PC-9 (cell line): ENCODE measurements around the gene CDC25A. TPM values are rescaled to one million over a fixed set of nuclear protein-coding genes. Genes with fewer than 3 reads are reported as not detected.

ENCODE experiments used
- BruUV-seq: library from RNA; stranded (reverse); fragments of 400-500 nt; replicated peaks from 2 replicates; lab custom pipeline; 2021; lab: Mats Ljungman, UMichigan
- CTCF ChIA-PET: fragments of 300-600 bp; sonication (Branson Sonifier 250); formaldehyde crosslinking; loops from one replicate; lab custom pipeline; 2022; ENCODE audit warnings: antibody characterized with exemption; lab: Charles Lee
- POLR2A ChIA-PET: fragments of 300-600 bp; sonication (Branson Sonifier 250); formaldehyde crosslinking; loops from one replicate; lab custom pipeline; 2022; ENCODE audit warnings: antibody characterized with exemption; ENCODE audit not compliant: unreplicated experiment; lab: Charles Lee
- DNase-seq, 2 experiments: peaks; one replicate each; pipeline versions ENCODE4 v3.0.0 to v3.0.0-alpha.2; 2015 to 2022; ENCODE audit warnings: mixed read lengths in 1 of 2
- H2AFZ ChIP-seq: fragments of 200-600 bp; sonication (generic); 2 replicates; pipeline ENCODE4 v1.8.1; 2017; ENCODE audit warnings: antibody characterized with exemption
- H3F3A ChIP-seq: fragments of 200-600 bp; sonication (generic); 2 replicates; pipeline ENCODE4 v1.8.1; 2017; ENCODE audit warnings: antibody characterized with exemption, mild to moderate bottlenecking, low read depth; ENCODE audit not compliant: insufficient read depth
- H3K27ac ChIP-seq: fragments of 200-600 bp; sonication (generic); 2 replicates; pipeline ENCODE4 v1.6.1; 2016; ENCODE audit warnings: mixed run types
- H3K27me3 ChIP-seq: fragments of 200-600 bp; sonication (generic); 2 replicates; pipeline ENCODE4 v1.6.1; 2016; ENCODE audit warnings: low read depth, mixed run types; ENCODE audit not compliant: insufficient read depth
- H3K36me3 ChIP-seq: fragments of 200-600 bp; sonication (generic); 2 replicates; pipeline ENCODE4 v1.6.1; 2016; ENCODE audit warnings: low read depth, mixed run types
- H3K4me1 ChIP-seq: fragments of 200-600 bp; sonication (generic); replicated peaks from 2 replicates; pipeline ENCODE4 v1.6.1; 2016; ENCODE audit warnings: mixed run types; ENCODE audit not compliant: insufficient read depth
- H3K4me2 ChIP-seq: fragments of 200-600 bp; sonication (generic); 2 replicates; pipeline ENCODE4 v1.6.1; 2017; ENCODE audit warnings: mixed run types
- H3K4me3 ChIP-seq: fragments of 200-600 bp; sonication (generic); 2 replicates; pipeline ENCODE4 v1.6.1; 2016; ENCODE audit warnings: mixed run types
- H3K79me2 ChIP-seq: fragments of 200-600 bp; sonication (generic); 2 replicates; pipeline ENCODE4 v1.6.1; 2017; ENCODE audit warnings: low read depth, mixed run types
- H3K9me2 ChIP-seq: fragments of 200-600 bp; sonication (generic); 2 replicates; pipeline ENCODE4 v1.8.1; 2017; ENCODE audit warnings: mild to moderate bottlenecking; ENCODE audit not compliant: insufficient read depth
- H3K9me3 ChIP-seq: fragments of 200-600 bp; sonication (generic); 2 replicates; pipeline ENCODE4 v1.8.1; 2016; ENCODE audit warnings: low read depth; ENCODE audit not compliant: insufficient read depth
- H4K20me1 ChIP-seq: fragments of 200-600 bp; sonication (generic); 2 replicates; pipeline ENCODE4 v1.8.1; 2017; ENCODE audit not compliant: insufficient read depth
- EZH2 ChIP-seq: fragments of 200-600 bp; sonication (generic); IDR thresholded peaks from 2 replicates; pipeline ENCODE4 v1.8.0; 2017; ENCODE audit warnings: antibody characterized with exemption, low read depth
- intact Hi-C: fragments of 100-400 bp; cut with micrococcal nuclease; formaldehyde crosslinking; loops from one replicate; pipeline ENCODE4 v1.10.0; 2022; ENCODE audit not compliant: unreplicated experiment
- total RNA-seq: library from RNA; stranded (reverse); gene quantifications from 2 replicates; pipeline ENCODE4 v1.2.3, GENCODE V29; 2021
- TF ChIP-seq, protein P1 (sequence below): fragments of 200-600 bp; sonication (generic); conservative IDR thresholded peaks from 2 replicates; pipeline ENCODE4 v1.6.1; 2017; ENCODE audit warnings: mixed run types, antibody characterized with exemption, mild to moderate bottlenecking, moderate library complexity

Gene CDC25A
- total RNA-seq, 1 experiment from 2014 or later = 9.7 TPM

DNA sequence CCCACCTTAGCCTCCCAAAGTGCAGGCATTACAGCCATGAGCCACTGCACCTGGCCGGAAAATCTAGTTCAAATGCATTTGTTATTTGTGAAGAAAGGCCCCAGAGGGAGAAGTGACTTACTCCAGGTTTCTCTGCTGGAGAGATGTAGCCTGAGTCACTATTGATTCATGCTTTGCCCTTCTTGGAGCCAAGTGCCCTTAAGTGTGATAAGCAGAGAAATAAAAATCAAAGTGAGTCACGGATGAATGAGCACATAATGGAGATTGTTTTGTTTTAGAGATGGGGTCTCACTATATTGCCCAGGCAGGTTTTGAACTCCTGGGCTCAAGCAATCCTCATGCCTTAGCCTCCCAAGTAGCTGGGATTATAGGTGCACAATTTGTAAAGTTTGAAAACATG, 33.1 kb downstream of the CDC25A start:
- ChIA-PET POLR2A (no interaction called here), CTCF (no interaction called here)
- Histone ChIP-seq H3F3A (peaks cover 32% of the 10 kb centered on the region; the same call in 1 of the 2 replicates), H3K4me1 (peaks cover 35% of the 10 kb centered on the region), H3K27ac (peak overlapping the region; percentile 53), H3K4me3 (no peak overlapping the region), H3K36me3 (no peaks in the 10 kb centered on the region), H3K9me3 (no peaks in the 10 kb centered on the region), H4K20me1 (no peaks in the 10 kb centered on the region), H3K79me2 (no peaks in the 10 kb centered on the region), H3K27me3 (no peaks in the 10 kb centered on the region), H3K9me2 (no peaks in the 10 kb centered on the region), H2AFZ (no peak overlapping the region), H3K4me2 (peak overlapping the region; percentile 34; the same call in 1 of the 2 replicates)
- intact Hi-C loops = loop anchor here (10.0 kb wide), 1 partner anchor 730 kb away; no protein-coding TSS in a partner anchor
- TF ChIP-seq EZH2 = no peak
- TF ChIP-seq, protein P1, sequence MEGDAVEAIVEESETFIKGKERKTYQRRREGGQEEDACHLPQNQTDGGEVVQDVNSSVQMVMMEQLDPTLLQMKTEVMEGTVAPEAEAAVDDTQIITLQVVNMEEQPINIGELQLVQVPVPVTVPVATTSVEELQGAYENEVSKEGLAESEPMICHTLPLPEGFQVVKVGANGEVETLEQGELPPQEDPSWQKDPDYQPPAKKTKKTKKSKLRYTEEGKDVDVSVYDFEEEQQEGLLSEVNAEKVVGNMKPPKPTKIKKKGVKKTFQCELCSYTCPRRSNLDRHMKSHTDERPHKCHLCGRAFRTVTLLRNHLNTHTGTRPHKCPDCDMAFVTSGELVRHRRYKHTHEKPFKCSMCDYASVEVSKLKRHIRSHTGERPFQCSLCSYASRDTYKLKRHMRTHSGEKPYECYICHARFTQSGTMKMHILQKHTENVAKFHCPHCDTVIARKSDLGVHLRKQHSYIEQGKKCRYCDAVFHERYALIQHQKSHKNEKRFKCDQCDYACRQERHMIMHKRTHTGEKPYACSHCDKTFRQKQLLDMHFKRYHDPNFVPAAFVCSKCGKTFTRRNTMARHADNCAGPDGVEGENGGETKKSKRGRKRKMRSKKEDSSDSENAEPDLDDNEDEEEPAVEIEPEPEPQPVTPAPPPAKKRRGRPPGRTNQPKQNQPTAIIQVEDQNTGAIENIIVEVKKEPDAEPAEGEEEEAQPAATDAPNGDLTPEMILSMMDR = no peak
- BruUV-seq = no TSS peak
- DNase-seq = peak; percentile 35 to 87

DNA sequence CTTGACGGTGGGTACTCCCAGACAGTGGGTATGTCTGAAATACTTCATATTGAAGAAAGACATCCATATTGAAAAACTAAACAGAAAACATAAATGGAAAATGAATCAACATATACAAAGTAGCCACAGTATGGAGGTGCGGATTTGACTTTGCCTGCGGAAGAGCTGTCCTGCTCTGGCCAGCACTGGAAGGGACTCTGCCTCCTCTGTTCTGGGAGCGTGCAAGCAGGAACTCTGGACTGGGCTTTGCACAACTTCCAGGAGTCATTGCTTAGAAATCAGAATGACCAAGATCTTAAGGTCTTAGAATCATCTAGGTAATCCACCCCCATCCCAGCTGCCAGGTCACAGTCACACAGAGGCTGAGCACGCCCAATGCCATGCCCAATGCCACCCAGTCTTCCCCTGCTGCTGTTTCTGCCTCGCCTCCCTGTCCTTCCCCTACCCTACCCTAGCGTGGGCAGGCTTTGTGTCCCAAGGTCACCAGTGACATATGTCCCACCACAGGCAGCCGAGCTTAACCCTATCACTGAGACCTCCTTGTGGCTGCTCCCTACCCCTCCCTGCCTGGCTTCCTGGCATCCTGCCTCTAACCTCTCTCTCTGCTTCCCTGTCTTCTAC, 36.3 kb downstream of the CDC25A start:
- CTCF ChIA-PET = interaction anchor here (0.9 to 2.1 kb wide), 7 partner anchors 65 to 630 kb away, joined by 3 to 11 read pairs (median 5); no protein-coding TSS in a partner anchor
- peaks cover 23% of the 10 kb centered on the region; the same call in 1 of the 2 replicates for H3F3A ChIP-seq
- H3K36me3 ChIP-seq = no peaks in the 10 kb centered on the region
- H3K4me1 ChIP-seq = peaks cover 19% of the 10 kb centered on the region
- H3K27me3 ChIP-seq = no peaks in the 10 kb centered on the region
- no peak overlapping the region for H2AFZ ChIP-seq
- H3K27ac ChIP-seq = no peak overlapping the region
- intact Hi-C loops = loop anchor here (1.0 to 10.0 kb wide), 5 partner anchors 65 to 727 kb away; no protein-coding TSS in a partner anchor
- H3K4me3 ChIP-seq = no peak overlapping the region
- no peaks in the 10 kb centered on the region for H4K20me1 ChIP-seq
- TF ChIP-seq, protein P1 = peak; percentile 1; the same call in 1 of the 2 replicates
- TF ChIP-seq EZH2 = no peak
- POLR2A ChIA-PET = interaction anchor here (0.5 to 0.7 kb wide), 2 partner anchors 219 to 280 kb away, joined by 3 to 15 read pairs; no protein-coding TSS in a partner anchor
- BruUV-seq = no TSS peak
- no peak for DNase-seq
- H3K9me2 ChIP-seq = no peaks in the 10 kb centered on the region
- no peaks in the 10 kb centered on the region for H3K9me3 ChIP-seq
- 0 out of 2 replicates have a peak overlapping the region, but pooled peaks have one; percentile 34 for H3K4me2 ChIP-seq
- no peaks in the 10 kb centered on the region for H3K79me2 ChIP-seq

DNA sequence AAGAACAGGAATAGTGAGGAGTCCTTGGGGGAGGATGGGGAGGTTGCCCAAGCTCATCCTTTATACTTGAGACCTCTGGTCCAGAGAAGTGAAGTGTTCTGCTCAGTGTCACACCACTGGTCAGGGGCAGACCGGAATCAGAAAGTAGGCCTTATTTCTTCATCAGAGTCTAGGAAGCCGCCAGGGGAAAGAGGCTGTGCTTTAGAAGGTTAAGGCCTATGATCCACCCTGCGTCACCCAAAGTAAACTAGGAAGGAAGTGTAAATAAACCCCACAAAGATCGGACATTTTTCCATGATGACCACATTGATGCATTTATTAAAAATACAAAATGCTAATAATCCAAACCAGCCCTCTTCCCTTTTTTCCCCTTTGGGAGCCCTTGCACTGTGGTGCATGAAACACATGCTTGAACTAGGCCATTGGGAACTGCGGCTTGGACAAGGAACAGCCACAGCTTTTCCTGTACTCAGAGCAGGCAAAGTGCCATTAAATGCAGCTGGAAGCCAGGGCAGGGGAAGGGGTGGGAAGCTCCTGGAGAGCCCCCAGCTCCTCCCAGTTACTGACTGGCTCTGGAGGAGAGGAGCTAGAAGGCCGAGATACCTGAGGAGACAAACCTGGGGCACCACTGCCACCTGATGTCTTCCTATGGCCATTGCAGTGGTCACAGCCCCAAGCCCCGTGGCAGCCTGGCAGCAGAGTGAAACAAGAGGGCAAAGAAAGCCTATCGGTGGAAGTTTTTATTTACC, 37.0 kb downstream of the CDC25A start:
- H3K4me1 ChIP-seq = peaks cover 18% of the 10 kb centered on the region
- TF ChIP-seq, protein P1 = peak; percentile 83
- TF ChIP-seq EZH2 = no peak
- CTCF ChIA-PET = interaction anchor here (0.5 to 2.1 kb wide), 10 partner anchors 64 to 629 kb away, joined by 3 to 11 read pairs (median 4); no protein-coding TSS in a partner anchor
- no peak overlapping the region for H3K4me3 ChIP-seq
- BruUV-seq = no TSS peak
- no peaks in the 10 kb centered on the region for H4K20me1 ChIP-seq
- peak; percentile 52 to 83 for DNase-seq
- H3K4me2 ChIP-seq = 0 out of 2 replicates have a peak overlapping the region, but pooled peaks have one; percentile 34
- H3K36me3 ChIP-seq = no peaks in the 10 kb centered on the region
- H3K79me2 ChIP-seq = no peaks in the 10 kb centered on the region
- peaks cover 19% of the 10 kb centered on the region; the same call in 1 of the 2 replicates for H3F3A ChIP-seq
- intact Hi-C loops = loop anchor here (1.0 to 10.0 kb wide), 5 partner anchors 64 to 726 kb away; no protein-coding TSS in a partner anchor
- H3K27ac ChIP-seq = no peak overlapping the region
- POLR2A ChIA-PET = interaction anchor here (0.5 to 0.7 kb wide), 2 partner anchors 218 to 279 kb away, joined by 3 to 15 read pairs; no protein-coding TSS in a partner anchor
- H3K9me3 ChIP-seq = no peaks in the 10 kb centered on the region
- H2AFZ ChIP-seq = no peak overlapping the region
- no peaks in the 10 kb centered on the region for H3K27me3 ChIP-seq
- H3K9me2 ChIP-seq = no peaks in the 10 kb centered on the region
